SK-N-SH treated with all-trans-retinoic acid at 6 μM for 48 hours (cell line): Measurements from ENCODE around the gene CBLL1.

Experiments used
- ATAC-seq: fragments of 200-7000 bp; cut with Tn5 transposase; 3 replicates; pipeline ENCODE4 v1.9.1; 2020; ENCODE audit warnings: mild to moderate bottlenecking, moderate library complexity
- BACH2 ChIP-seq: fragments of 250-450 bp; sonication (Bioruptor Pico); IDR thresholded peaks from 2 replicates; pipeline ENCODE4 v1.9.0; 2021; ENCODE audit warnings: mild to moderate bottlenecking, borderline replicate concordance
- ESRRG ChIP-seq: fragments of 250-450 bp; sonication (Bioruptor Pico); IDR thresholded peaks from 2 replicates; pipeline ENCODE4 v1.6.1; 2021; ENCODE audit warnings: mild to moderate bottlenecking
- GLIS3 ChIP-seq: fragments of 250-450 bp; sonication (Bioruptor Pico); IDR thresholded peaks from 2 replicates; pipeline ENCODE4 v1.5.0; 2020; ENCODE audit warnings: mild to moderate bottlenecking, moderate library complexity
- ISL1 ChIP-seq: fragments of 250-450 bp; sonication (Bioruptor Pico); IDR thresholded peaks from 2 replicates; pipeline ENCODE4 v2.1.2; 2022; ENCODE audit warnings: mild to moderate bottlenecking, moderate library complexity
- OSR1 ChIP-seq: fragments of 250-450 bp; sonication (Bioruptor Pico); IDR thresholded peaks from 2 replicates; pipeline ENCODE4 v1.8.0; 2022; ENCODE audit warnings: moderate library complexity, mild to moderate bottlenecking, inconsistent platforms
- PPARA ChIP-seq: fragments of 250-450 bp; sonication (Bioruptor Pico); IDR thresholded peaks from 2 replicates; pipeline ENCODE4 v1.5.0; 2020; ENCODE audit warnings: mild to moderate bottlenecking, borderline replicate concordance
- RARB ChIP-seq: fragments of 250-450 bp; sonication (Bioruptor Pico); IDR thresholded peaks from 2 replicates; pipeline ENCODE4 v1.8.0; 2021; ENCODE audit warnings: mild to moderate bottlenecking, moderate library complexity
- SNAI2 ChIP-seq: fragments of 250-450 bp; sonication (Bioruptor Pico); IDR thresholded peaks from 2 replicates; pipeline ENCODE4 v1.5.0; 2020; ENCODE audit warnings: mild to moderate bottlenecking, moderate library complexity
- TOX ChIP-seq: fragments of 250-450 bp; sonication (Bioruptor Pico); IDR thresholded peaks from 2 replicates; pipeline ENCODE4 v1.8.0; 2021; ENCODE audit warnings: mild to moderate bottlenecking, moderate library complexity, borderline replicate concordance
- ZFP3 ChIP-seq: fragments of 250-450 bp; sonication (Bioruptor Pico); IDR thresholded peaks from 2 replicates; pipeline ENCODE4 v1.5.0; 2020; ENCODE audit warnings: mild to moderate bottlenecking, moderate library complexity
- ZFP30 ChIP-seq: fragments of 450-650 bp; formaldehyde crosslinking; IDR thresholded peaks from 2 replicates; pipeline ENCODE4 v1.5.0; 2022; ENCODE audit warnings: mild to moderate bottlenecking, moderate library complexity
- ZNF565 ChIP-seq: fragments of 450-650 bp; formaldehyde crosslinking; conservative IDR thresholded peaks from 2 replicates; pipeline ENCODE4 v1.5.0; 2020; ENCODE audit warnings: low read depth, mild to moderate bottlenecking, moderate library complexity
- ZNF70 ChIP-seq: fragments of 450-650 bp; formaldehyde crosslinking; IDR thresholded peaks from 2 replicates; pipeline ENCODE4 v1.5.0; 2020; ENCODE audit warnings: mild to moderate bottlenecking, moderate library complexity
- ZNF8 ChIP-seq: fragments of 450-650 bp; formaldehyde crosslinking; IDR thresholded peaks from 2 replicates; pipeline ENCODE4 v1.5.0; 2020; ENCODE audit warnings: mild to moderate bottlenecking, moderate library complexity
- TF ChIP-seq, protein P1 (sequence below): fragments of 250-450 bp; sonication (Bioruptor Pico); IDR thresholded peaks from 2 replicates; pipeline ENCODE4 v1.8.0; 2020; ENCODE audit warnings: mild to moderate bottlenecking, moderate library complexity, borderline replicate concordance
- TF ChIP-seq, protein P2 (sequence below): fragments of 250-450 bp; sonication (Bioruptor Pico); IDR thresholded peaks from 2 replicates; pipeline ENCODE4 v1.8.0; 2021; ENCODE audit warnings: low read depth, mild to moderate bottlenecking, moderate library complexity, borderline replicate concordance
- TF ChIP-seq, protein P3 (sequence below): fragments of 250-450 bp; sonication (Bioruptor Pico); IDR thresholded peaks from 2 replicates; pipeline ENCODE4 v1.5.1; 2020; ENCODE audit warnings: low read depth, mild to moderate bottlenecking, moderate library complexity
- TF ChIP-seq, protein P4 (sequence below): fragments of 250-450 bp; sonication (Bioruptor Pico); IDR thresholded peaks from 2 replicates; pipeline ENCODE4 v1.5.0; 2020; ENCODE audit warnings: mild to moderate bottlenecking, moderate library complexity
- TF ChIP-seq, protein P5 (sequence below): fragments of 250-450 bp; sonication (Bioruptor Pico); IDR thresholded peaks from 2 replicates; pipeline ENCODE4 v1.5.1; 2021; ENCODE audit warnings: mild to moderate bottlenecking, moderate library complexity

CBLL1 gene

DNA sequence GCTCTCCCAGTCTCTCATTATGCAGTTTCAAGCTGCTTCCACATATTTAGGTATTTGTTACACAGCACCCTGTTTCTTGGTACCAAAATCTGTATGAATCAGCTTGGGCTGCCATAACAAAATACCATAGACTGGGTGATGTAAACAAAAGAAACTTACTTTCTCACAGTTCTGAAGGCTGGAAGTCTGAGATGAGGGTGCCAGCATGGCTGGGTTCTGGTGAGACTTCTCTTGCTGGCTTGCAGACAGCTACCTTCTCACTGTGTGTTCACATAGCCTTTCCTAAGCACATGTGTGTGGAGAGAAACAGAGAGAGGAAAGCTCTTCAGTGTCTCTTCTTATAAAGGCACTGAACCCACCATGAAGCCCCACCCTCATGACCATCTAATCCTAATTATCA is 15.7 kb upstream of the CBLL1 start (continued):
- TF ChIP-seq, protein P1, sequence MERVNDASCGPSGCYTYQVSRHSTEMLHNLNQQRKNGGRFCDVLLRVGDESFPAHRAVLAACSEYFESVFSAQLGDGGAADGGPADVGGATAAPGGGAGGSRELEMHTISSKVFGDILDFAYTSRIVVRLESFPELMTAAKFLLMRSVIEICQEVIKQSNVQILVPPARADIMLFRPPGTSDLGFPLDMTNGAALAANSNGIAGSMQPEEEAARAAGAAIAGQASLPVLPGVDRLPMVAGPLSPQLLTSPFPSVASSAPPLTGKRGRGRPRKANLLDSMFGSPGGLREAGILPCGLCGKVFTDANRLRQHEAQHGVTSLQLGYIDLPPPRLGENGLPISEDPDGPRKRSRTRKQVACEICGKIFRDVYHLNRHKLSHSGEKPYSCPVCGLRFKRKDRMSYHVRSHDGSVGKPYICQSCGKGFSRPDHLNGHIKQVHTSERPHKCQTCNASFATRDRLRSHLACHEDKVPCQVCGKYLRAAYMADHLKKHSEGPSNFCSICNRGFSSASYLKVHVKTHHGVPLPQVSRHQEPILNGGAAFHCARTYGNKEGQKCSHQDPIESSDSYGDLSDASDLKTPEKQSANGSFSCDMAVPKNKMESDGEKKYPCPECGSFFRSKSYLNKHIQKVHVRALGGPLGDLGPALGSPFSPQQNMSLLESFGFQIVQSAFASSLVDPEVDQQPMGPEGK, result no peak

DNA sequence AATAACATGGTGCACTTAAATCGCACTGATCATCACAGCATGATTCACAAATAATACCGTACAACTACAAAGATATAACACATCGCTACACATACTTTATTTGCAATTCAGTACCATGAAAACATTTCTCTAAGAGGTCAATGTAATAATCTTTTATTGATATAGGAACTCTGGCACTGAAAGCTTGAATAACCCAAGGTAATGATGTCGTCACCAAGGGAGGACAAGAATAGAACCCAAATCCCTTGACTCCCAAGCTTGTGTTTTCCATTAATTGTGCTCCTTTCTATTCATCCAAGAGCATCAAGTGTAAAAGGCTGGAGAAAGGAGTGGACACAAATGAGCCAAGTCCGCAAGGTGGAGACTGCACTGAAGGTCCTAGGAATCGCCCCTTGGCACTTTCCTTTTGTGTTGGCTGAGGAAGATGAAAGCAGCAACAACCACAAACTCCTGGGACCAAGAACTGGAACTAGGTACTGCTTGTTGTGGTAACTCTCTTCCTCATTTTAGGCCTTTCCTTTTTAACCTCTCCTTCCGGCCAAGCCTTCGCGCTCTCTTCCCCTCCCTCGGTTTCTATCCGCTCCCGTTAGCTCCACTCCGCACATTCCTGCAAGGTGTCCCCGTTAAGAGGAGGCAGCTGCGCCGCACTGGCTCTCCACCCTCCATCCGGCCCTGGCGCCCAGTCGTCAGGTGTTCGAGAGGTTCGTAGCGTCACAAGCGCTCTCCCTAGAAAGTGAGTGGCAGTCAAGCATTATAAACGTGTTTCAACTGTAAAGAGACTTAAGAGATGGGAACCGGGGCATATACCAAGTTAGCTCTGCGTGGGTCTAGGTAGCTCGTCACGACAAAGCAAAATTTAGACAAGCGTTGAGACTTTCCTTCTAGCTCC is 1.0 kb upstream of the CBLL1 start:
- no peak for TF ChIP-seq OSR1 (CRISPR knock-in tag)
- TF ChIP-seq SNAI2 (CRISPR knock-in tag), result 0 out of 2 replicates have a peak, but pooled peaks have one; percentile 19
- no peak for TF ChIP-seq ZFP3 (CRISPR knock-in tag)
- no peak for TF ChIP-seq ZNF8 (CRISPR knock-in tag)
- TF ChIP-seq, all 23 proteins: peak for 1
- peak; percentile 32 for ATAC-seq

DNA sequence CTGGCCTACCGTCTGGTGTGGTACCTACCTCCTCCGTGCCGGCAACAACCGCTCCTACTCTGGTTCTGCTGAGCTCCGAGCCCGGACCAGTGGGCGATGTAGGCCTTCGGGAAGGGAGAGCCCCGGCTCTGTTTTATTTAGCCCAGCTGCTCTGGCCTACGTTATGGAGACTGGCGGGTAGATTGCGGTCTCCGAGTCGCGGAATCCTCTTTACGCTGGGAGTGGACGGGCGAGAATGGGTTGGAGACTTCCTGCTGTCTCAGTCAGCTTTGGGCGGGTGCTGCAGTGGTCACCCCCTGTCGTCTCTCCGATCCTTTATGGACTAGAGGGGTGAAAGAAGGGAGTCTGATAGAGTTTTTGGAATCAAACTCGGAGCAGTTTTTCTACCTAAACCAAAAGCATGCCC is 406 bp downstream of the CBLL1 start:
- ATAC-seq, result peak; percentile 66
- TF ChIP-seq ZNF70 (CRISPR knock-in tag) (0 out of 2 replicates have a peak, but pooled peaks have one; percentile 16), BACH2 (CRISPR knock-in tag) (no peak)

DNA sequence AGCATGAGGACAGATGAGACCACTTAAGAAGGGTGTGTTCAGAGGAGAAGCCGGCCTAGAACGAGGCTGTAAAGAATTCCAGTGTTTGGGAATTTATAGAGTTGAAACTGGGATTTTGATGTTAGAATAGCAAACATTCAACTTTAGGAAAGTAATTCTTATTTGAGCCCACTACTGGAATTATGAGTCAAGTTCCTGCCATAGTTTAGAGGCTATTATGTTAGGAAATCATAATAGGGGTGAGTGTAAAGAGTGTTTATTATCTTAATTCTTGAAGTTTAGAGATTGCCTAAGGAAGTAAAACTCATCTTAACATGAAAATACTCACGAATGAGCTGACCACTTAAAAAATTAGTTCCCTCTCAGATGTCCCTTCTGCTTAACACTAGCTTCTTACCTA is 2.1 kb downstream of the CBLL1 start:
- TF ChIP-seq, protein P2, sequence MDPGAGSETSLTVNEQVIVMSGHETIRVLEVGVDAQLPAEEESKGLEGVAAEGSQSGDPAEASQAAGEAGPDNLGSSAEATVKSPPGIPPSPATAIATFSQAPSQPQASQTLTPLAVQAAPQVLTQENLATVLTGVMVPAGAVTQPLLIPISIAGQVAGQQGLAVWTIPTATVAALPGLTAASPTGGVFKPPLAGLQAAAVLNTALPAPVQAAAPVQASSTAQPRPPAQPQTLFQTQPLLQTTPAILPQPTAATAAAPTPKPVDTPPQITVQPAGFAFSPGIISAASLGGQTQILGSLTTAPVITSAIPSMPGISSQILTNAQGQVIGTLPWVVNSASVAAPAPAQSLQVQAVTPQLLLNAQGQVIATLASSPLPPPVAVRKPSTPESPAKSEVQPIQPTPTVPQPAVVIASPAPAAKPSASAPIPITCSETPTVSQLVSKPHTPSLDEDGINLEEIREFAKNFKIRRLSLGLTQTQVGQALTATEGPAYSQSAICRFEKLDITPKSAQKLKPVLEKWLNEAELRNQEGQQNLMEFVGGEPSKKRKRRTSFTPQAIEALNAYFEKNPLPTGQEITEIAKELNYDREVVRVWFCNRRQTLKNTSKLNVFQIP (CRISPR knock-in tag), result no peak
- TF ChIP-seq OSR1 (CRISPR knock-in tag), result no peak
- no peak for TF ChIP-seq RARB (CRISPR knock-in tag)
- TF ChIP-seq ZNF565 (CRISPR knock-in tag), result no peak
- TF ChIP-seq, protein P3, sequence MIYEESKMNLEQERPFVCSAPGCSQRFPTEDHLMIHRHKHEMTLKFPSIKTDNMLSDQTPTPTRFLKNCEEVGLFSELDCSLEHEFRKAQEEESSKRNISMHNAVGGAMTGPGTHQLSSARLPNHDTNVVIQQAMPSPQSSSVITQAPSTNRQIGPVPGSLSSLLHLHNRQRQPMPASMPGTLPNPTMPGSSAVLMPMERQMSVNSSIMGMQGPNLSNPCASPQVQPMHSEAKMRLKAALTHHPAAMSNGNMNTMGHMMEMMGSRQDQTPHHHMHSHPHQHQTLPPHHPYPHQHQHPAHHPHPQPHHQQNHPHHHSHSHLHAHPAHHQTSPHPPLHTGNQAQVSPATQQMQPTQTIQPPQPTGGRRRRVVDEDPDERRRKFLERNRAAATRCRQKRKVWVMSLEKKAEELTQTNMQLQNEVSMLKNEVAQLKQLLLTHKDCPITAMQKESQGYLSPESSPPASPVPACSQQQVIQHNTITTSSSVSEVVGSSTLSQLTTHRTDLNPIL (CRISPR knock-in tag), result no peak
- no peak for TF ChIP-seq GLIS3 (CRISPR knock-in tag)
- TF ChIP-seq ZFP30, result no peak
- no peak for TF ChIP-seq TOX (CRISPR knock-in tag)
- TF ChIP-seq ISL1, result no peak

DNA sequence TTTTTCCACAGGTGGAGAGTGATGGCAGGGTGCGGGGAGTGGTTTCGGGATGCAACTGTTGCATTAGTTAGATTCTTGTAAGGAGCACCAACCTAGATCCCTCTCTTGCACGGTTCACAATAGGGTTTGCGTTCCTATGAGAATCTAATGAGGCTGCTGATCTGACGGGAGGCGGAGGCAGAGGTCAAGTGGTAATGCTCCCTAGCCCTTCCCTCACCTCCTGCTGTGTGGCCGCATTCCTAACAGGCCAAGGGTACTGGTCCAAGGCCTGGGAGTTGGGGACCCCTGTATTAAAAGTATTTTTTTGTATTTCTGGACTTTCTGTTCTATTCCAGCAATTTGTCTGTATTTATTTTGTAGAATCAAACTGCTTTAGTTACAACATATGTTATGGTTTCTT is 7.2 kb downstream of the CBLL1 start:
- ATAC-seq, result no peak
- TF ChIP-seq RARB (CRISPR knock-in tag), result no peak
- no peak for TF ChIP-seq ESRRG
- TF ChIP-seq, protein P3 (CRISPR knock-in tag), result no peak
- TF ChIP-seq, protein P2 (CRISPR knock-in tag), result no peak
- TF ChIP-seq GLIS3 (CRISPR knock-in tag), result no peak
- no peak for TF ChIP-seq BACH2 (CRISPR knock-in tag)
- no peak for TF ChIP-seq ZNF8 (CRISPR knock-in tag)
- TF ChIP-seq ZFP3 (CRISPR knock-in tag), result no peak
- TF ChIP-seq PPARA, result no peak
- TF ChIP-seq, protein P4, sequence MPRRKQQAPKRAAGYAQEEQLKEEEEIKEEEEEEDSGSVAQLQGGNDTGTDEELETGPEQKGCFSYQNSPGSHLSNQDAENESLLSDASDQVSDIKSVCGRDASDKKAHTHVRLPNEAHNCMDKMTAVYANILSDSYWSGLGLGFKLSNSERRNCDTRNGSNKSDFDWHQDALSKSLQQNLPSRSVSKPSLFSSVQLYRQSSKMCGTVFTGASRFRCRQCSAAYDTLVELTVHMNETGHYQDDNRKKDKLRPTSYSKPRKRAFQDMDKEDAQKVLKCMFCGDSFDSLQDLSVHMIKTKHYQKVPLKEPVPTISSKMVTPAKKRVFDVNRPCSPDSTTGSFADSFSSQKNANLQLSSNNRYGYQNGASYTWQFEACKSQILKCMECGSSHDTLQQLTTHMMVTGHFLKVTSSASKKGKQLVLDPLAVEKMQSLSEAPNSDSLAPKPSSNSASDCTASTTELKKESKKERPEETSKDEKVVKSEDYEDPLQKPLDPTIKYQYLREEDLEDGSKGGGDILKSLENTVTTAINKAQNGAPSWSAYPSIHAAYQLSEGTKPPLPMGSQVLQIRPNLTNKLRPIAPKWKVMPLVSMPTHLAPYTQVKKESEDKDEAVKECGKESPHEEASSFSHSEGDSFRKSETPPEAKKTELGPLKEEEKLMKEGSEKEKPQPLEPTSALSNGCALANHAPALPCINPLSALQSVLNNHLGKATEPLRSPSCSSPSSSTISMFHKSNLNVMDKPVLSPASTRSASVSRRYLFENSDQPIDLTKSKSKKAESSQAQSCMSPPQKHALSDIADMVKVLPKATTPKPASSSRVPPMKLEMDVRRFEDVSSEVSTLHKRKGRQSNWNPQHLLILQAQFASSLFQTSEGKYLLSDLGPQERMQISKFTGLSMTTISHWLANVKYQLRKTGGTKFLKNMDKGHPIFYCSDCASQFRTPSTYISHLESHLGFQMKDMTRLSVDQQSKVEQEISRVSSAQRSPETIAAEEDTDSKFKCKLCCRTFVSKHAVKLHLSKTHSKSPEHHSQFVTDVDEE (CRISPR knock-in tag), result no peak
- no peak for TF ChIP-seq OSR1 (CRISPR knock-in tag)
- TF ChIP-seq, protein P5, sequence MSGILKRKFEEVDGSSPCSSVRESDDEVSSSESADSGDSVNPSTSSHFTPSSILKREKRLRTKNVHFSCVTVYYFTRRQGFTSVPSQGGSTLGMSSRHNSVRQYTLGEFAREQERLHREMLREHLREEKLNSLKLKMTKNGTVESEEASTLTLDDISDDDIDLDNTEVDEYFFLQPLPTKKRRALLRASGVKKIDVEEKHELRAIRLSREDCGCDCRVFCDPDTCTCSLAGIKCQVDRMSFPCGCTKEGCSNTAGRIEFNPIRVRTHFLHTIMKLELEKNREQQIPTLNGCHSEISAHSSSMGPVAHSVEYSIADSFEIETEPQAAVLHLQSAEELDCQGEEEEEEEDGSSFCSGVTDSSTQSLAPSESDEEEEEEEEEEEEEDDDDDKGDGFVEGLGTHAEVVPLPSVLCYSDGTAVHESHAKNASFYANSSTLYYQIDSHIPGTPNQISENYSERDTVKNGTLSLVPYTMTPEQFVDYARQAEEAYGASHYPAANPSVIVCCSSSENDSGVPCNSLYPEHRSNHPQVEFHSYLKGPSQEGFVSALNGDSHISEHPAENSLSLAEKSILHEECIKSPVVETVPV, result no peak
- no peak for TF ChIP-seq ISL1

More for the DNA sequence above, 2.1 kb downstream of the CBLL1 start:
- no peak for ATAC-seq
